ENCODE results near the gene LCLAT1. TPM values are rescaled to one million over a fixed set of nuclear protein-coding genes. Genes with fewer than 3 reads are reported as not detected.

Gene LCLAT1
- total RNA-seq, 1 experiment from 2014 or later, result 36.0 TPM

GRCh38 chr2:30527859-30528258, 80.8 kb downstream of the LCLAT1 start:
- POLR2A ChIA-PET, result interaction anchor here (0.6 kb wide), 1 partner anchor 156 kb away, joined by 3 read pairs; no protein-coding TSS in a partner anchor
- TF ChIP-seq TCF7L2 (IDR thresholded peaks at IDR 0.05; ENCODE audit: low read depth, low read length), result no peak
- TF ChIP-seq POLR2AphosphoS5 (IDR thresholded peaks at IDR 0.05; ENCODE audit: low read depth, low read length), result no peak
- no peak for TF ChIP-seq SIN3A (IDR thresholded peaks at IDR 0.05; ENCODE audit: borderline replicate concordance, insufficient read depth, low read depth, low read length)
- no peak for TF ChIP-seq CTCF (IDR thresholded peaks at IDR 0.05)
- DNase-seq (ENCODE audit: low read depth, low spot score), result no peak
- CTCF ChIA-PET, result no interaction called here
- no peak overlapping the region for H3K27ac ChIP-seq (ENCODE audit: low read length)
- H3K27me3 ChIP-seq (ENCODE audit: control insufficient read depth, insufficient read depth, low read length), result no peaks in the 10 kb centered on the region
- no TSS peak for BruUV-seq (replicated peaks)
- H3K9me3 ChIP-seq (ENCODE audit: control insufficient read depth, insufficient read depth, low read depth, low read length), result no peaks in the 10 kb centered on the region
- intact Hi-C loops (cut with micrococcal nuclease; ENCODE audit: unreplicated experiment), result no loop called here
- H3K36me3 ChIP-seq (ENCODE audit: control insufficient read depth, insufficient read depth, low read length), result no peaks in the 10 kb centered on the region
- no peaks in the 10 kb centered on the region for H3K4me1 ChIP-seq (ENCODE audit: control insufficient read depth, insufficient read depth, low read length)
- no peak overlapping the region for H3K4me3 ChIP-seq (ENCODE audit: low read depth in 2 of 2, low read length in 2 of 2)
- ATAC-seq, result no peak
- in situ Hi-C loops (cut with HindIII; ENCODE audit: low pct_unique_long_range_greater_than_20kb, low sequenced_read_pairs), result no loop called here

- Histone ChIP-seq H3K36me3 (ENCODE audit: control insufficient read depth, insufficient read depth, low read length) (no peaks in the 10 kb centered on the region), H3K9me3 (ENCODE audit: control insufficient read depth, insufficient read depth, low read depth, low read length) (no peaks in the 10 kb centered on the region), H3K4me1 (ENCODE audit: control insufficient read depth, insufficient read depth, low read length) (no peaks in the 10 kb centered on the region), H3K4me3 (ENCODE audit: low read depth in 2 of 2, low read length in 2 of 2) (no peak overlapping the region), H3K27me3 (ENCODE audit: control insufficient read depth, insufficient read depth, low read length) (no peaks in the 10 kb centered on the region), H3K27ac (ENCODE audit: low read length) (no peak overlapping the region)
- ChIA-PET CTCF (no interaction called here), POLR2A (no interaction called here)
- intact Hi-C loops (cut with micrococcal nuclease; ENCODE audit: unreplicated experiment), result no loop called here
- DNase-seq (ENCODE audit: low read depth, low spot score) (no peak), ATAC-seq (no peak)
- TF ChIP-seq SIN3A (IDR thresholded peaks at IDR 0.05; ENCODE audit: borderline replicate concordance, insufficient read depth, low read depth, low read length) (no peak), REST (IDR thresholded peaks at IDR 0.05; ENCODE audit: insufficient read depth in 1 of 2, low read depth in 2 of 2, low read length in 1 of 2) (no peak), POLR2AphosphoS5 (IDR thresholded peaks at IDR 0.05; ENCODE audit: low read depth, low read length) (no peak), TCF7L2 (IDR thresholded peaks at IDR 0.05; ENCODE audit: low read depth, low read length) (no peak), CTCF (IDR thresholded peaks at IDR 0.05) (no peak)
- BruUV-seq (replicated peaks), result no TSS peak
- in situ Hi-C loops (cut with HindIII; ENCODE audit: low pct_unique_long_range_greater_than_20kb, low sequenced_read_pairs), result no loop called here
Observed at GRCh38 chr2:30530346-30530745, 83.3 kb downstream of the LCLAT1 start.
